T follicular helper cell (primary cell): ENCODE results near the gene PCBP1.
"Not testable (repeated sequence)": the region's sequence is repeated elsewhere in the genome, so short reads cannot be mapped to it uniquely, and the experiment has no call there.

ENCODE experiments used
- DNase-seq: peaks from one replicate; pipeline ENCODE4 v3.0.0-alpha.2; 2020; ENCODE audit warnings: low read depth

The PCBP1 gene

GRCh38 chr2:70098032-70098431 lies 10.8 kb downstream of the PCBP1 start:
- no peak for DNase-seq

- no peak for DNase-seq
These were observed 12.0 kb downstream of the PCBP1 start for GRCh38 chr2:70099270-70099669.

- DNase-seq: no peak
These were observed 13.9 kb downstream of the PCBP1 start for GRCh38 chr2:70101174-70101573.

GRCh38 chr2:70101686-70102085 lies 14.4 kb downstream of the PCBP1 start:
- not testable (repeated sequence) for DNase-seq

GRCh38 chr2:70102323-70102905 lies 15.1 kb downstream of the PCBP1 start:
- not testable (repeated sequence) for DNase-seq

DNA sequence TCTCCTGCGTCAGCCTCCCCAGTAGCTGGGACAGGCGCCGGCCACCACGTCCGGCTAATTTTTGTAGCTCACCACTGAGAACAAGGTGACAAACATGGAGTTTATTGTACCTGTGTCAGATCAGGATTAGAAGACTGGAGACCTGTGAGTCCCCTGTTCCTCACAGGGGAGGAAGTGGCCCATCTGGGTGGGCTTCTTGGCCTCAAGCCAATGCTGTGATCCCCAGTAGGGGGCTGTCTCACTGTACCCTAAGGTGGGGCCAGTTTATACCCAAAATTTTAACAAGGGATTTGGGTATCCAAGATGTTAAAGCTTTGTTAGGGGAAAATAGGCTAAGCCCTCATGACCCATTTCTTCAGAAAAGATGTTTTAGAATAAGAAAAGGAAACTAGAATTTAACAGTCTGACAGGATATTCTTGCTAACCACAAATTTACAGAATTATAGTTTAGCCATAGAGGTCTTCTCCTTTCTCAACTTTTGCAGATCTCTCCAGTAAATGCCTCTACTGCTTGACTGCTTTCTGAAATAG lies 16.3 kb downstream of the PCBP1 start:
- DNase-seq: no peak

DNA sequence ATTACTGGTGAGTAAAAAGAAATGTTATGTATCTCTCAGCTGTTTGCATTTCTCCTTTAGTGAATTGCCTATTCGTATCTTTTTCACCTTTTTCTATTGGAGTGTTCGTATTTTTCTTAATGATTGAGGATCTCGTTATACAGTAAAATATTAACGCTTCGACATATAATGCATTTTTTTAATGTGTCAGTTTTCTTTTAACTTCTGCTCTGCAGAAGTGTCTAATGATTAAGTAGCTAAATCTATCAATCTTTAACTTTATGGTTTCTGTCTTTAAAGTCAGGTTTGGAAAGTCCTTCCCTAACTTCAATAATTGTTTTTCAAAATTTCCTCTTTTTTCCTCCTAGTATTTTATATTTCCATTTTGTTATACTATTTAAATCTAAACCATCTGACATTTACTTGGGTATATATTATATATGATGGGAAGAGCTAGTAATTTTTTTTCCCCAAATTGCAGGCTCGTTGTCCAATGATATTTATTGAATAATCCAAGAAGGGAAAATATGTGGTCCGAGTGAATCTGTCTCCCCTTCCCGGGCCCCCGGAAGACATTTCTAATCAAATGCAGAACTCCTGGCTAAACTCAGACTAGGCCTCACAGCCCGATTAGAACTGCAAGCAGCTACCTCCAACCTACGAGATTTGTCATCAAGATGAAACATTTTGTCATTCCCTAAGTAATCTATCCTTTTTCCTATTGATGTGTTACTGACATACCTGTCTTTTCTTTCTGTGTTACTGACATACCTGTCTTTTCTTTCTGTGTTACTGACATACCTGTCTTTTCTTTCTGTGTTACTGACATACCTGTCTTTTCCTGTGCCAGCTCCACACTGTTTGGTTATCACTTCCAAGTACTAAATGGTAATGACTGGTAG lies 17.2 kb downstream of the PCBP1 start:
- DNase-seq: no peak

- DNase-seq: not testable (repeated sequence)
These were observed 18.9 kb downstream of the PCBP1 start for GRCh38 chr2:70106138-70106537.

DNA sequence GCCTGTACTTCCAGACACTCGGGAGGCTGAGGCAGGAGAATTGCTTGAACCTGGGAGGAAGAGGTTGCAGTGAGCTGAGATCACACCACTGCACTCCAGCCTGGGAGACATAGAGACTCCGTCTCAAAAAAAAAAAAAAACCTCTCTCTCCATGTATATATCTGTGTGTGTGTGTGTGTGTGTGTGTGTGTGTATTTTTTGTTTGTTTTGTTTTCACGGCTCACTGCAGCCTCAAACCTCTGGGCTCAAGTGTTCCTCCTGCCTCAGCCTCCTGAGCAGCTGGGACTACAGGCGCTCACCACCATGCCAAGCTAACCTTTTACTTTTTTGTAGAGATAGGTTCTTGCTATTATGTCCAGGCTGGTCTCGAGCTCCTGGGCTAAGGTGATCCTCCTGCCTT lies 23.1 kb downstream of the PCBP1 start:
- DNase-seq: not testable (repeated sequence)

DNA sequence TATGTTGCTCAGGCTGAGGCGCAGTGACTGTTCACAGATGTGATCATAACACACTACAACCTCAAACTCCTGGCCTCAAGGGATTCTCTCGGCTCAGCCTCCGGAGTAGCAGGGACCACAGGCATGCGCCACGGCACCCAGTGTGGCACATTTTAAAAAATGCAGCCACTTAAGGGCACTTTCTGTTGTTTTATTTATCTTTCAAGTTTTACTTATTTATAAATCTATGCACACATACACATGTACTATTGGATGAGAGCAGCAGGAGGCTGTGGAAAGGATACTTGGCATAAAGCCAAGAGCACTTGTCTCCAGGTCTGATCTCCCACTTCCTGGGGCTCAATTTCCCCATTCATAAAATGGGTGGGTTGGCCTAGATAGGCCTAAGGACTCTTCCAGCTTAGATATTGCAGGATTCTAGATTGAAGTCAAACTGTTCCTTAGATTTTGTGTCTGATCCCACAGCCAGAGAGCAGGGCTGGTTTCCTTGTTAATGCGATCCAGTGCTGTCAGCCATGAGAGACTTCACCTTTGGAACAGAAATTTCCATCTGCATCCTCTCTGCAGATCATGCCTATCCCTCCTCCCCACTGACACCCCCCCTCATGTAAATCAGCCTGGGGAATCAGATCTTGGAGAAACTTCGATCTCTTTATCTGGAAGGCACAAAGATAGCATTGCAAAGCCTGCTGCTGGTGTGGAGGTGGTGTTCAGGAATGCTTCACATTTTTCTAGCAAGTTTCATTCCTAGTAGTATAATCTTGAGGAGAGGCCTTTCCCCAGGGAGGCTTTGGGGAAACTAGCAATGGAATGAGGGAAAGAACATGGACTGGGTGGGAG lies 24.7 kb downstream of the PCBP1 start:
- no peak for DNase-seq

DNA sequence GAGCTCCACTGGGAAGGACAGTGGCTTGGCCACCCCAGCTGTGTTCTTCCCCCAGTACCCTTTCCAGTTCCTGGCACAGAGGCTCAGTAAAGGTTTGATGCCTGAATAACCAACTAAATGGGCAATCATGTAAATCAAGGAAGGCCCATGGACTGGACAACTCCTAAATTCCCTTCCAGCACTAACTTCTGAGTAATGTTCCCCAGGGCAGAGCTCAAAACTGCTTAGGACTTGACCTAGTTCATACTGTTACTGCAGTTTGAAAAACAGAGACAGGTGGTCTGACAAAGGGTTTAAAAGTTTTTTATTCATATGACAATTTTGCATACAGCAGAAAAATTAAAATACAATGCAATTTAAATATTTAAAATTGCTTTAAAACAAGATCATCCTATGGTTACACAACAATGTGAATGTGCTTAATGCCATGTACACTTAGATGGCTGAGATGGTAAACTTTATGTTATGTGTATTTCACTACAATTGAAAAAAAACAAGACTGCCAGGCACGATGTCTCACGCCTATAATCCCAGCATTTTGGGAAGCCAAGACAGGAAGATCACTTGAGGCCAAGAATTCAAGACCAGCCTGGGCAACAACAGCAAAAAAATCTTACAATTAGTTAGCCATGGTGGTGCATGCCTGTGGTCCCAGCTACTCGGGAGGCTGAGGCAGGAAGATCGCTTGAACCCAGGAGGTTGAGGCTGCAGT lies 26.2 kb downstream of the PCBP1 start:
- no peak for DNase-seq

- DNase-seq: no peak
These were observed 28.6 kb downstream of the PCBP1 start for GRCh38 chr2:70115646-70116442.

- no peak for DNase-seq
These were observed 29.8 kb downstream of the PCBP1 start for GRCh38 chr2:70116936-70117552.

DNA sequence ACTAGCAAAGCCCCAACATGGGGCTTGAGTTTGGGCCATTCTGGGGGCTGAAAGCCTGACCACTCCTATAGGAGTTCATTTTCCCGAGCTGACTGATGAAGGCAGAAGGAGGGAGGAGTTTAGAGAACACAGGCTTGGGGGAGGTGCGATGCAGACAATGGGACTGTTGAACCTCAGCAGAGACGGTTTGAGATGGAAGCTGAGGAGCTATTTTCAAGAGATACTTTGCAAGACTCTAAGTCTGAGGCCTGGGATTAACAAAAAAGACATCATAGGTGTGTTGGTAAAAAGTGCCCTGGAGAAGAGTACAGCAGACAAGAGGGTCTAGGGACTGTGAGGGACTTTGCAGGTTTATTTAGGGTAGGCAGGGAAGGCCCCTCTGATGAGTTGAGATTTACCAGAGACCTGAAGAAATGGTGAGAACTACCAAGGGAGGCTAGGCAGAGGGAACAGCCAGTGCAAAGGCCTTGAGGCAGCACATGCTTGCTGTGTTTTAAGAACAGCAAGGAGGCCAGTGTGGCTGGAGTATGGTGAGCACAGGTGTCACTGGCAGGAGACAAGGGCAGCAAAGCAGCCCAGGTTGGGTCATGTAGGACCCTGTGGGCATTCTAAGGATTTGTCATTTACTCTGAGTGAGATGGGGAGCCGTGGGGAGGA lies 31.6 kb downstream of the PCBP1 start:
- DNase-seq: no peak

- no peak for DNase-seq
These were observed 34.5 kb downstream of the PCBP1 start for GRCh38 chr2:70121627-70122372.

- DNase-seq: no peak
These were observed 35.2 kb downstream of the PCBP1 start for GRCh38 chr2:70122470-70122869.

DNA sequence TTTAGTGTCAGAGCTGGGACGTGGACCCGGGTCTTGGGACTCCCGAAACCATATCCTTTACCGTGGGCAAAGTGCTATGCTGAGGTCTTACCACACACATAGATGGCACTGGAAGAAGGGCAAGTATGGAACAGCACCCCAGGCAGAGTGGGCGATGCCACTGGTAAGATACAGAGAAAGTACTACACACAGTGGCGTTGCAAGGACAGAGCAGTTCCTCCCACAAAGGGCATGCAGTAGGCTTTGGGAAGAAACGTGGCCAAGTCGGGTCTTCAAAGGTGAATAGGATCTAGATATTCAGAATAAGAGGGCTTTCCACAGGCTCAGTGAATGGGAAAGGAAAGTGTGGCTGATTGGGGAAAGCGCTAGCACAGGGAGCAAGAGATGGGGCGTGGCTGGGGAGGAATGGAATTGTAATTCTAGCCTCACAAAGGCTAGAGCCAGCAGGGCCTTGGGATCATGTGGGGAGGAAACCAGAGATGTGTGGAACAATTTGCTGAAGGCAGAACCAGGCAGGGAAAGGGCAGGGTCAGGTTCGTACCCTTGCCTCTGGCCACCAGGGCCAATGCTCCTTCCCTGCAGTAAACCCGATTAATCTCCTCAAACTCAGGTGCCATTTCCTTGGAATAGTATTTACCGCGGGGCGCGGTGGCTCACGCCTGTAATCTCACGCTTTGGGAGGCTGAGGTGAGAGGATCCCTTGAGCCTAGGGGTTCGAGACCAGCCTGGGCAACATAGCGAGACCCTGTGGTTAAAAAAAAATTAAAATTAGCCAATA lies 36.0 kb downstream of the PCBP1 start:
- DNase-seq: no peak

DNA sequence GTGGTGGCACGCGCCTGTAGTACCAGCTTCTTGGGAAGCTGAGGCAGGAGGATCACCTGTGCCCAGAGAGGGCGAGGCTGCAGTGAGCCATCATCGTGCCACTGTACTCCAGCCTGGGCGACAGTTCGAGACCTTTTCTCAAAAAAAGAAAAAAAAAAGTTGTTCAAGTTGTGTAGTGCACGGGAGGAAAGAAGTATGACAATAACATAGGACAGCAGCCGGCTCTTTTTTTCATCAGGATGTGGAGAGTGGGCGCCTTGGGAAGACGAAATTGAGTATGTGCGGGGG lies 36.5 kb downstream of the PCBP1 start:
- DNase-seq: no peak
